Activated naive CD4-positive, alpha-beta T cell treated with anti-CD3 and anti-CD28 coated beads, Interleukin-2, amount 50 U/mL, for 16 hours (primary cell): ENCODE results near the gene HIVEP3.

Experiments
- DNase-seq: peaks from one replicate; pipeline ENCODE4 v3.0.0-alpha.2; 2020

HIVEP3 gene

GRCh38 chr1:41621791-41622190, 296.9 kb downstream of the HIVEP3 start:
- no peak for DNase-seq

- DNase-seq: no peak
Measured at GRCh38 chr1:41621256-41621655, 297.5 kb downstream of the HIVEP3 start.

GRCh38 chr1:41620365-41621169, 298.2 kb downstream of the HIVEP3 start:
- no peak for DNase-seq

- no peak for DNase-seq
Measured at GRCh38 chr1:41619511-41620364, 299.0 kb downstream of the HIVEP3 start.

GRCh38 chr1:41618871-41619270, 299.9 kb downstream of the HIVEP3 start:
- DNase-seq: no peak

GRCh38 chr1:41618066-41618825, 300.5 kb downstream of the HIVEP3 start:
- no peak for DNase-seq

- no peak for DNase-seq
Measured at GRCh38 chr1:41617336-41617735, 301.4 kb downstream of the HIVEP3 start.

GRCh38 chr1:41616563-41616962, 302.2 kb downstream of the HIVEP3 start:
- no peak for DNase-seq

GRCh38 chr1:41615981-41616380, 302.7 kb downstream of the HIVEP3 start:
- DNase-seq: no peak

GRCh38 chr1:41615316-41615715, 303.4 kb downstream of the HIVEP3 start:
- DNase-seq: no peak

- no peak for DNase-seq
Measured at GRCh38 chr1:41614818-41615217, 303.9 kb downstream of the HIVEP3 start.

- DNase-seq: no peak
Measured at GRCh38 chr1:41613689-41614574, 304.8 kb downstream of the HIVEP3 start.

- DNase-seq: no peak
Measured at GRCh38 chr1:41612953-41613352, 305.8 kb downstream of the HIVEP3 start.

GRCh38 chr1:41611932-41612450, 306.7 kb downstream of the HIVEP3 start:
- DNase-seq: no peak

- no peak for DNase-seq
Measured at GRCh38 chr1:41611068-41611931, 307.4 kb downstream of the HIVEP3 start.

- no peak for DNase-seq
Measured at GRCh38 chr1:41610361-41610760, 308.4 kb downstream of the HIVEP3 start.

- DNase-seq: no peak
Measured at GRCh38 chr1:41609166-41609883, 309.4 kb downstream of the HIVEP3 start.

- DNase-seq: no peak
Measured at GRCh38 chr1:41608211-41608610, 310.5 kb downstream of the HIVEP3 start.

- no peak for DNase-seq
Measured at GRCh38 chr1:41607808-41608207, 310.9 kb downstream of the HIVEP3 start.

GRCh38 chr1:41599912-41600311, 318.8 kb downstream of the HIVEP3 start:
- no peak for DNase-seq
